Testis (tissue), 2 donors: ENCODE results near the gene FAM216A.

Experiments used
- POLR2A ChIP-seq: fragments of 450-650 bp; IDR thresholded peaks from one replicate; pipeline ENCODE4 v1.6.1; 2017; ENCODE audit warnings: antibody characterized with exemption, mild to moderate bottlenecking, moderate library complexity
- TF ChIP-seq, protein P1 (sequence below), 3 experiments: fragments of 450-650 bp in 2 of 3; fragments of 200-600 bp in 1 of 3; sonication (generic) in 1 of 3; IDR thresholded peaks; one replicate each; pipeline ENCODE4 v1.5.1; 2016 to 2019; ENCODE audit warnings: antibody characterized with exemption in 3 of 3, mild to moderate bottlenecking in 2 of 3, moderate library complexity in 1 of 3

DNA sequence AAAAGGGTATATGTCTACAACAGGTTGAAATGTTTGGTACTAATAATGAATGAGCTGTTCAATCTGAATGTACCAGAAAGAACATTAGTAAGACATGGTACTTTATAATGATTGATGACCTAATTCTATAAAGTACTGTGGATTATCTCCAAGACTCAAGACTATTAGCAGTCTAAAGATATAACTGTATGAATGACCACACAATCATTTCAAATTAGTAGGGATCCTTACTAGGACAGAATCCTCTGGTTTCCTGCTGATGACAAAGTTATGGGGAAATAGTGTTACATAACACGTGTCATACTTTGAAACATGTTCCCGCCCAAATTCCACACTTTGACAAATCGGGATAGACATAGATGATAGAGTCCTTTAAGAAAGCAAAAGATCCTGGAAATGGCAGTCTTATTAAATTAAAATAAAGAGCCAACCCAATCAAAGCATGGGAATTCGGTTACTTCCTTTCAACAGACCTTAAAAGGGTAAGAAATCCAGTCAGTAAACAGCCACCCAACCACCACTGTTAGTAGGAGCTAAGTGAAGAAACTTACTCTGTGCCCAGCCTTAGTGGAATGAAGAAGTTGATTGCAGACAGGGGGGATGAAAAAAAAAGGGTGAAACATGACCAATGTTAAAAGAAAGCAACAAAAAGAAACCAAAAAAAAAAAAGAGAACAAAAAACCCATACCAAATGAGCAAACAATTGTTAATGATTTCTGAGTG lies 30.5 kb downstream of the FAM216A start:
- TF ChIP-seq, protein P1, sequence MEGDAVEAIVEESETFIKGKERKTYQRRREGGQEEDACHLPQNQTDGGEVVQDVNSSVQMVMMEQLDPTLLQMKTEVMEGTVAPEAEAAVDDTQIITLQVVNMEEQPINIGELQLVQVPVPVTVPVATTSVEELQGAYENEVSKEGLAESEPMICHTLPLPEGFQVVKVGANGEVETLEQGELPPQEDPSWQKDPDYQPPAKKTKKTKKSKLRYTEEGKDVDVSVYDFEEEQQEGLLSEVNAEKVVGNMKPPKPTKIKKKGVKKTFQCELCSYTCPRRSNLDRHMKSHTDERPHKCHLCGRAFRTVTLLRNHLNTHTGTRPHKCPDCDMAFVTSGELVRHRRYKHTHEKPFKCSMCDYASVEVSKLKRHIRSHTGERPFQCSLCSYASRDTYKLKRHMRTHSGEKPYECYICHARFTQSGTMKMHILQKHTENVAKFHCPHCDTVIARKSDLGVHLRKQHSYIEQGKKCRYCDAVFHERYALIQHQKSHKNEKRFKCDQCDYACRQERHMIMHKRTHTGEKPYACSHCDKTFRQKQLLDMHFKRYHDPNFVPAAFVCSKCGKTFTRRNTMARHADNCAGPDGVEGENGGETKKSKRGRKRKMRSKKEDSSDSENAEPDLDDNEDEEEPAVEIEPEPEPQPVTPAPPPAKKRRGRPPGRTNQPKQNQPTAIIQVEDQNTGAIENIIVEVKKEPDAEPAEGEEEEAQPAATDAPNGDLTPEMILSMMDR (IDR thresholded peaks at IDR 0.05), result no peak
- no peak for TF ChIP-seq POLR2A
